Measurements from ENCODE around the gene HPS5. TPM values are rescaled to one million over a fixed set of nuclear protein-coding genes. Genes with fewer than 3 reads are reported as not detected.

Gene HPS5
- total and polyA plus RNA-seq, 2 donors (not counting 3 experiments of a cell fraction or from before 2014, with no cell fraction given) = 4.7 to 14.1 TPM

DNA sequence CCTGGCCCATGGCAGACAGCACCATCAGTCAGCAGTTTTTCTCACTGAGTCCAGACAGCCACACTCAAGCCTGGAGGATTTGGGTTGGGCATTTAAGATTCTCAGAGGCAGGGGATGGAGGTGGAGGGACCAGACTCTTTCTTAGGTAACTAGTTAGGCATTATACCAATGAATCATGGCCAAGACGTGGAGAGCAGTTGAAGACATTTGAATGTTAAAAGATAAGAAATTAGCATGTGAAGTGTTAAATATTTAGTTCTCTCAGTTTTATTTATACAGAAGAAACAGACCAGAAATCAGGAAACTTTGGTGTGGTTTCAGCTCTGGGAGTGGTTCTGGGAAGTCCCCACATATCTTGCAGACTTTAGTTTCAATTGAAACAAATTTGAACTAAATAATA is 10.4 kb upstream of the HPS5 start:
- no peak overlapping the region for H3K27ac ChIP-seq (ENCODE audit: insufficient read depth, low read depth, low read length)
- POLR2A ChIA-PET = interaction anchor here (0.6 kb wide), 1 partner anchor 11 kb away, joined by 3 read pairs; the partner anchor contains the start of gene HPS5
- H3K9me3 ChIP-seq (replicated peaks; ENCODE audit: control insufficient read depth, insufficient read depth, low read length) = no peaks in the 10 kb centered on the region
- no peak overlapping the region for H3K4me2 ChIP-seq (ENCODE audit: insufficient read depth, low read length)
- no peak overlapping the region for H2AFZ ChIP-seq (ENCODE audit: low read depth, low read length)
- peaks cover 14 to 16% of the 10 kb centered on the region in 2 experiments for H3K36me3 ChIP-seq (ENCODE audit: control insufficient read depth in 2 of 2, extremely low read depth in 1 of 2, insufficient read depth in 2 of 2, low read length in 2 of 2)
- intact Hi-C loops (cut with micrococcal nuclease) = no loop called here
- CTCF ChIA-PET = no interaction called here
- DNase-seq (ENCODE audit: low read depth, low spot score) = no peak
- FAIRE-seq = no peak
- peaks cover 27% of the 10 kb centered on the region for H3K79me2 ChIP-seq (ENCODE audit: control insufficient read depth, insufficient read depth, low read length)
- no peaks in the 10 kb centered on the region for H3K9me1 ChIP-seq (replicated peaks; ENCODE audit: control insufficient read depth, extremely low read depth, insufficient read depth, low read length)
- BruUV-seq (replicated peaks) = no TSS peak
- TF ChIP-seq POLR2AphosphoS5 (IDR thresholded peaks at IDR 0.05; ENCODE audit: insufficient read depth, low read depth, low read length) = no peak
- no peak for TF ChIP-seq EZH2 (IDR thresholded peaks at IDR 0.05; ENCODE audit: borderline replicate concordance, low read depth, low read length, severe bottlenecking)
- no peak for TF ChIP-seq JUN (IDR thresholded peaks at IDR 0.05; ENCODE audit: borderline replicate concordance, insufficient read depth, insufficient read length, low read depth)
- TF ChIP-seq CTCF (IDR thresholded peaks at IDR 0.05; ENCODE audit: extremely low read depth in 1 of 2, insufficient read depth in 1 of 2, low read depth in 1 of 2, low read length in 2 of 2) = no peak
- no peak for TF ChIP-seq GATA2 (IDR thresholded peaks at IDR 0.05; ENCODE audit: insufficient read depth, insufficient read length, low read depth, low read length)
- no peak for TF ChIP-seq FOS (IDR thresholded peaks at IDR 0.05; ENCODE audit: borderline replicate concordance, insufficient read depth, low read length)
- TF ChIP-seq MAX (IDR thresholded peaks at IDR 0.05; ENCODE audit: insufficient read depth, insufficient read length) = no peak
- no peak for TF ChIP-seq POLR2A (IDR thresholded peaks at IDR 0.05; ENCODE audit: low read depth, low read length)
- TF ChIP-seq MYC (IDR thresholded peaks at IDR 0.05; ENCODE audit: low read depth, low read length) = no peak
- no peaks in the 10 kb centered on the region for H3K4me1 ChIP-seq (ENCODE audit: control insufficient read depth, extremely low read depth, insufficient read depth, low read length)
- H3K27me3 ChIP-seq (ENCODE audit: control insufficient read depth in 2 of 2, insufficient read depth in 2 of 2, low read length in 2 of 2) = no peaks in the 10 kb centered on the region
- H3K4me3 ChIP-seq (replicated peaks in 1 of 3; ENCODE audit: insufficient read depth in 1 of 3, low read depth in 1 of 3, low read length in 3 of 3) = no peak overlapping the region
- dilution Hi-C loops (cut with MboI; ENCODE audit: extremely low pct_ligation_motif_present, low sequenced_read_pairs) = no loop called here
- H4K20me1 ChIP-seq (replicated peaks; ENCODE audit: control insufficient read depth, extremely low read depth, insufficient read depth, low read length) = no peaks in the 10 kb centered on the region
- no peak overlapping the region for H3K9ac ChIP-seq (replicated peaks; ENCODE audit: extremely low read depth, insufficient read depth, low read length)

Measured in endothelial cell of umbilical vein (primary cell).